A549 treated with GW870086 at 1 μM for 4 hours (cell line): ENCODE results near the gene ATP5MC3. TPM values are rescaled to one million over a fixed set of nuclear protein-coding genes. Genes with fewer than 3 reads are reported as not detected.

Experiments used
- total RNA-seq: library from RNA; stranded (reverse); fragments of 200-300 nt; extraction: Qiagen RNA extraction; gene quantifications from 5 replicates; pipeline ENCODE4 v1.2.3, GENCODE V29; 2022; ENCODE audit warnings: low read depth

ATP5MC3 gene
- 406 to 518 TPM (median 494 TPM) in 5 replicates for total RNA-seq

GRCh38 chr2:175181104-175181876 lies at the start of gene ATP5MC3:
ATP5MC3 (minus strand) TSS chr2:175181710; CDS start chr2:175181393, 317 bp downstream.

GRCh38 chr2:175167792-175168563 lies 13.5 kb downstream of the ATP5MC3 start, which contains the start of gene ATF2:
ATF2 (minus strand) TSS chr2:175168203; CDS start chr2:175136443, 31,760 bp downstream.

Other genes with a start within 250 kb of the ATP5MC3 start
- gene CHN1, start 176.3 kb downstream of the ATP5MC3 start, total RNA-seq = 15.4 to 19.1 TPM (median 17.5 TPM) in 5 replicates
- 14.0 to 19.9 TPM (median 17.9 TPM) in 5 replicates for gene ATF2, start 13.5 kb downstream of the ATP5MC3 start, total RNA-seq